Glutamatergic neuron (in vitro differentiated cells): ENCODE results near the gene MAN2B1. TPM values are rescaled to one million over a fixed set of nuclear protein-coding genes. Genes with fewer than 3 reads are reported as not detected.
"Not testable (repeated sequence)": the region's sequence is repeated elsewhere in the genome, so short reads cannot be mapped to it uniquely, and the experiment has no call there.

Experiments used
- DNase-seq: peaks from one replicate; pipeline ENCODE4 v3.0.0; 2022
- H3K27ac Mint-ChIP-seq: one replicate; pipeline ENCODE4 v1.8.0; 2020; ENCODE audit warnings: mild to moderate bottlenecking, mixed read lengths, inconsistent platforms; ENCODE audit not compliant: unreplicated experiment
- H3K27me3 Mint-ChIP-seq: one replicate; pipeline ENCODE4 v1.8.0; 2020; ENCODE audit warnings: mild to moderate bottlenecking, moderate library complexity, mixed read lengths, inconsistent platforms; ENCODE audit not compliant: unreplicated experiment
- H3K36me3 Mint-ChIP-seq: one replicate; pipeline ENCODE4 v1.8.0; 2020; ENCODE audit warnings: mild to moderate bottlenecking, mixed read lengths, inconsistent platforms; ENCODE audit not compliant: unreplicated experiment
- H3K4me1 Mint-ChIP-seq: one replicate; pipeline ENCODE4 v1.8.0; 2020; ENCODE audit warnings: mild to moderate bottlenecking, low read depth, mixed read lengths, inconsistent platforms; ENCODE audit not compliant: unreplicated experiment
- H3K4me3 Mint-ChIP-seq: one replicate; pipeline ENCODE4 v1.8.0; 2020; ENCODE audit warnings: mild to moderate bottlenecking, mixed read lengths, inconsistent platforms; ENCODE audit not compliant: unreplicated experiment
- H3K9me3 Mint-ChIP-seq: one replicate; pipeline ENCODE4 v1.8.0; 2020; ENCODE audit warnings: mild to moderate bottlenecking, moderate library complexity, mixed read lengths, inconsistent platforms; ENCODE audit not compliant: unreplicated experiment
- total RNA-seq: library from RNA; stranded (reverse); fragmentation: NEBNext Ultra II Directional; extraction: Animal tissue kit (Norgen Biotek cat#: 25700); gene quantifications from one replicate; pipeline ENCODE4 v1.2.1, GENCODE V29; 2021; ENCODE audit not compliant: unreplicated experiment
- TF ChIP-seq, protein P1 (sequence below): fragments of 200-600 bp; sonication (generic); IDR thresholded peaks from one replicate; pipeline ENCODE4 v1.5.0; 2021; ENCODE audit not compliant: partially characterized antibody, unreplicated experiment

The MAN2B1 gene
- total RNA-seq, 1 donor from 2014 or later, result 72.2 TPM

DNA sequence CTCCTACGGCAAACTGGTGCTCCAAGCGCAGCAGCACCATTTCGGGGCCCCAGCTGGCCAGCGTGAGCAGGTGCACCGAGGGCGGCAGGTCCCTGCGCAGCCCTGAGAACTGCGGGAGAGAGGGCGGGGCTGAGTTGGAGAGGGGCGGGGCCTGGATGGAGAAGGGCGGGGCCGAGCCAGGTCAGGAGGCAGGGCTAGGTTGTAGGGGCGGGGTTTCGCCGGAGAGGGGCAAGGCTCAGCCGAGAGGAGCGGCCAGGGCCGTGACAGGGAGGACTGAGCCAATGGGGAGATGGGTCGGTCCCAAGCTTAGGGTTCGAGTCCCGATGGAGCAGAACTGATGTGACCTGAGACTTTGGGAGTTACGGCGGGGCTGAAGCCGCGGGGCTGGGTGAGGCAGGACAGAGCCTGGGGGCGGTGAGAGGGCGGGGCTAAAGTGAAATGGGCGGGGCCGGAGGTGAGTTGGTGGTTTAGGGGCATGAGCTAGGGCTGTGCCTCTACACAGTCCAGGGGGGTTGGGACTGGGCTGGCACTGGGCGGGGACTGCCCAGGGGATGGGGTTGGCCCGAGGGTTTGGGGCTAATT, 19.0 kb downstream of the MAN2B1 start:
- Mint-ChIP-seq H3K27ac (no peak overlapping the region), H3K9me3 (peaks cover 1% of the 10 kb centered on the region), H3K36me3 (peaks cover 4% of the 10 kb centered on the region), H3K27me3 (peaks cover 4% of the 10 kb centered on the region), H3K4me1 (no peaks in the 10 kb centered on the region), H3K4me3 (no peak overlapping the region)
- TF ChIP-seq, protein P1, sequence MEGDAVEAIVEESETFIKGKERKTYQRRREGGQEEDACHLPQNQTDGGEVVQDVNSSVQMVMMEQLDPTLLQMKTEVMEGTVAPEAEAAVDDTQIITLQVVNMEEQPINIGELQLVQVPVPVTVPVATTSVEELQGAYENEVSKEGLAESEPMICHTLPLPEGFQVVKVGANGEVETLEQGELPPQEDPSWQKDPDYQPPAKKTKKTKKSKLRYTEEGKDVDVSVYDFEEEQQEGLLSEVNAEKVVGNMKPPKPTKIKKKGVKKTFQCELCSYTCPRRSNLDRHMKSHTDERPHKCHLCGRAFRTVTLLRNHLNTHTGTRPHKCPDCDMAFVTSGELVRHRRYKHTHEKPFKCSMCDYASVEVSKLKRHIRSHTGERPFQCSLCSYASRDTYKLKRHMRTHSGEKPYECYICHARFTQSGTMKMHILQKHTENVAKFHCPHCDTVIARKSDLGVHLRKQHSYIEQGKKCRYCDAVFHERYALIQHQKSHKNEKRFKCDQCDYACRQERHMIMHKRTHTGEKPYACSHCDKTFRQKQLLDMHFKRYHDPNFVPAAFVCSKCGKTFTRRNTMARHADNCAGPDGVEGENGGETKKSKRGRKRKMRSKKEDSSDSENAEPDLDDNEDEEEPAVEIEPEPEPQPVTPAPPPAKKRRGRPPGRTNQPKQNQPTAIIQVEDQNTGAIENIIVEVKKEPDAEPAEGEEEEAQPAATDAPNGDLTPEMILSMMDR, result no peak
- DNase-seq, result peak; percentile 41

DNA sequence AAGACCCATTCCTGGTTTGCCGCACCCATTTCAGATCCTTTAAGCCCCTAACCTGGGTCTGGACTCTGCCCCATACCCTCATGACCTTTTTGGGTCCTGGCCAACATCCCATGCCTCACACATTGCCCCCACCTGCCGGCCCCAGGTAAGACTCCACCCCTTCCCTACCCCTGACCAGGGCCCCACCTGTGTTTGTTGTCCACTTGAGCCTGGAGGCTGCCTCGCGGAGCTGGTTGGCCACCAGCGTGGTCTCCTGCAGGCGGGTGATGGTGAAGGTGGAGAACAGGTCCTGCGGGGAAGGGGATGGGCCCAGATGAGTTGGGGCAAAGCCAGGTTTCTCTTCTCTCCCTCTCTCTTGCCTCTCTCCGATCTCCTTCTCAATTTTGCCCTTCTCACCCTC, 19.5 kb downstream of the MAN2B1 start:
- TF ChIP-seq, protein P1, result no peak
- Mint-ChIP-seq H3K27ac (no peak overlapping the region), H3K4me3 (no peak overlapping the region), H3K4me1 (no peaks in the 10 kb centered on the region), H3K27me3 (peaks cover 4% of the 10 kb centered on the region), H3K9me3 (peaks cover 1% of the 10 kb centered on the region), H3K36me3 (peaks cover 4% of the 10 kb centered on the region)
- no peak for DNase-seq

DNA sequence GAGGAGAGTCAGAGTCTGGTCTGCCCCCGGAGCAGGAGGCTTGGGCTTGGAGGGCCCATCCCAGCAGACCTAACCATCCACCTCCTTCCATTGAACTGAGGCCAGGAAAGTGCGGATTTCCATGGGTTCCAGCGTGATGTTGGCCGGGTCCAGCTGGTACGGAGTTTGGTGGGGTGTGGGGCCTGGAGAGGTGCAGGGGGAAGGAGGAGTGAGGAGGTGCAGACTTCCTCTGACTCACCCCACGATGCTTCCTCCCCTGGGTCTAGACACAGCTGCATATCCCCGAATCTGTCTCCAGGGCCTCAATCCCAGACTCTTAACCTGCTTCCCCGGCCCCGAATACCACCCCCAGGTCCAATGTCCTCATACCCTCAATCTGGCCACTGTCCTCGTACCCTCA, 20.0 kb downstream of the MAN2B1 start:
- H3K4me1 Mint-ChIP-seq, result no peaks in the 10 kb centered on the region
- DNase-seq, result no peak
- peaks cover 1% of the 10 kb centered on the region for H3K9me3 Mint-ChIP-seq
- TF ChIP-seq, protein P1, result no peak
- H3K4me3 Mint-ChIP-seq, result no peak overlapping the region
- no peak overlapping the region for H3K27ac Mint-ChIP-seq
- peaks cover 4% of the 10 kb centered on the region for H3K36me3 Mint-ChIP-seq
- peaks cover 4% of the 10 kb centered on the region for H3K27me3 Mint-ChIP-seq

DNA sequence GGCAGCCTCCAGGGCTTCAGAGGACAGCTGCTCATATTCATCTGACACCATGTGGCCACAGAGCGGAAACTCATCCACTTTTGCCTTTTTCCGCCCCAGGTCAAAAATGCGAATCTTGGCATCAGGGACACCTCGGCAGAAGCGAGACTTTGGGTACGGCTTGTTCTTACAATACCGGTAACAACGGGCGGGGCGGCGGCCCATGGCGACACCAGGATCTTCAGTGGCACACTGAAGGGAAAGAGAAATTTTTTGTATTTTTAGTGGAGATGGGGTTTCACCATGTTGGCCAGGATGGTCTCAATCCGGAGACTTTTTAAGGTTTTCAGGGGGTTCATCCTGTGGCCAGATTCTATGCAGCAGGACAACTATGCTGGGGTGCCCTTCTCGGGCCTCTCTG, 22.8 kb downstream of the MAN2B1 start:
- not testable (repeated sequence) for DNase-seq, H3K36me3 Mint-ChIP-seq, H3K27me3 Mint-ChIP-seq, H3K9me3 Mint-ChIP-seq, H3K4me1 Mint-ChIP-seq, H3K27ac Mint-ChIP-seq, H3K4me3 Mint-ChIP-seq

DNA sequence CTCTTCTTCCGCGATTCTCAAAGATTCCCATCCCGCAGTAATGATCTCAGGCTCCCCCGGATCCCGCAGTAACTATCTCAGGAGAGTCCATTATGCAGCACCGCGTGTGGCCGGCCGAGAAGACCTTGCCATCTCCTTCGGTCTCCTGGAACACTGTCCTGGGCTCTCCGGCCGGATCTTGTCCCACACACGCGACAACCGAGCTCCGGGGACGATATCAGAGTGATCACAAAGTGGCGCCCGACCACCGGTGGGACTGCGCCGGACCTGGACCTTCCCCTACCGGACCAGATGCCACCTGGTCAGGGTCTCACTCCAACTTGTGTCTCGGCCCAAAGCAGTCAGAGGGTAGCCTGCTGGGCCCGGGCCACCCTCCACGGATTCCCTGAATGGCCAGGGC, 24.0 kb downstream of the MAN2B1 start:
- Mint-ChIP-seq H3K27me3 (peaks cover 9% of the 10 kb centered on the region), H3K36me3 (no peaks in the 10 kb centered on the region), H3K4me1 (no peaks in the 10 kb centered on the region), H3K9me3 (peaks cover 2% of the 10 kb centered on the region), H3K27ac (no peak overlapping the region), H3K4me3 (no peak overlapping the region)
- TF ChIP-seq, protein P1, result no peak
- DNase-seq, result no peak
